ENCODE results near the gene LGALSL.
A peak's percentile ranks its signal among the peaks of the same experiment; 100 is the strongest.

LGALSL gene

DNA sequence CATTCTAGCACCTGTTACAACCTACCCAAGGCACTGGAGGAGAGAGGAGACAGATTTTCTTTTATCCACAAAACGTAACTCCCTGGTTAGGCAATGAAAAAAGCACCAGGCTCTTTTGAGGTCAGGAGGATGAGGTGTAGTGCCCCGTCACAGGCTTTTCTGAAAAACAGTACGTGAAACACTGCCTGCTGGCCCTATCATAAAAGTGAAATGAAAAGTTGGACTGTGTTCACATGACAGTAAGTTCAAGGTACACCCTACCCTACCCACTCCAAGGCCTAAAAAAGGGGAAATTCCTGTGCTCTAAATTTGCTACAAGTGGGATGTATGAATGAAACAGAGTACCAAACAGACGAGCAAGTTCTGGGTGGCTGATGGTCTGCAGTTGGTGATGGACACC, 17.6 kb downstream of the LGALSL start:
- DNase-seq (ENCODE audit: low read depth): no peak

DNA sequence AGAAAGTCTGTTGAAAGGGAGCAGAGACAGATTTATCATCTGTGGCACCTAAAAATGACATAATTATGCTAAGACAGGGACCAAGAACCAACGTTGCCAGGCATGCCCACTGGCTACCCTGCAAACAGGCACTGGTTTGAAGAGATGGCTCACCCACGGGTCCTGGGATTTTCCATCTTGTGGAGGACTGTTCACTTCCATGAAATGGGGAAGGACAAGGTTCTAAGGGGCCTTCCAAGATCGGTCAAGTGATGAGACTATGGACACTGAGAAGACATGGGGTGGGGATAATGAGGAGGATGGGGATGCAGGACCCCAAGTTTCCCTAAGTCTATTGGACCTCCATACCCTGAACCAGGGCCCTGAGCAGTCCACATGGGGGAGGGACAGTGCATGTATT, 18.9 kb downstream of the LGALSL start:
- DNase-seq (ENCODE audit: low read depth): no peak

DNA sequence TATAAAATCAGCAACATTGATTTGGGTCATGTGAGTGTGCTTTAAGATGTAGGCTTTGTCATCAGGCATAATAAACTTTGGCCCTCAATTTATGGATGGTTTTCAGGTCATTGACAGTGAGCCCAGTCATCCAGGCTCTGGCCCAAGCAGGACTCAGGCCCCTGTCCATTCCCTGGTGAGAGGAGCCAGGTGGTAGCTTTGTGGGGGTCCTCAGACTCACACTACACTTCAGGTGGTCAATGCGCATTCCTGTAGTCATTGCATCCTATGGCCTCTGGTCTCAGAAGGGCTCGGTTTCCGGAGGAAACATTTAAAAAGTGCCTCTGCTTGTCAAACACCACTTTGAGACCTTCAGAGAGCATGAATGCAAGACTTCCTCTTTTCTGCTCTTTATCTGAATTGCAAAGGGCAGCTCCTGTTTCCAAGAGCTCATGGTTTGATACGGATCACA, 20.2 kb downstream of the LGALSL start:
- DNase-seq (ENCODE audit: low read depth): no peak

DNA sequence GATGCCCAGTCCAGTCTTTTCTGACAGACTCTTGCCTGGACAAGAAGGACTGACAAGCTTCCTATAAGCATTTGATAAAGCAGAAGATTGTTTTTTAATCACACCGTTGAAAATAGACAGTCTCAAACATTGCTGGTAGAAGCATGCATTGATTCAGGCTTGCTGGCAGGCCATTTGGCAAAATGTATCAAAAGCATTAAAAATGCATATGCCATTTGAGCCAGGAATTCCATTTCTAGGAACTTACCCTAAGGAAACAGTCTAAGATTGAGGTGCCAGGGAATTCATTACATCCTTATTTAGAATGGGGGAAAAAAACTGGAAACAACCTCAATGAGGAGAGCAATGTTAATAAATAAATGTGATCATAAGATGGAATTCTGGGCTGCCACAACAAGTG, 20.7 kb downstream of the LGALSL start:
- no peak for DNase-seq (ENCODE audit: low read depth)

DNA sequence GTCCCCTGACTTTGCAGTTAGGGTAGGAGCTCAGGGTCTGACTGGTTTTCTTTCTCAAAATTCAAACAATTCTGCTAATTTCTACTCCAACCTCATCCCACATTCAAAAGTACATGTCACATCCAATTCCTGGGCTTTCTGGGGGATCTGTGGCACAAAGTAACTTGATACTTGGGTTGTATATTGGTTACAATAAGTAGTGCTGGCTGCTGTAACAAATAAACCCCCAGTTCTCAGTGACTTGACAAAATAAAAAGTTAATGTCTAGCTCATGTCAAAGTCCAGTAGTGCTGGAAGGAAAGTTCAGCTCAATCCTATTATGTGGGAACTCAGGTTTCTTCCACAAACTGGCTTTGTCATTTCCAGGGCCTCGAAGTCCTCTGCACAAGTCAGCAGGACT, 23.1 kb downstream of the LGALSL start:
- DNase-seq (ENCODE audit: low read depth): no peak

DNA sequence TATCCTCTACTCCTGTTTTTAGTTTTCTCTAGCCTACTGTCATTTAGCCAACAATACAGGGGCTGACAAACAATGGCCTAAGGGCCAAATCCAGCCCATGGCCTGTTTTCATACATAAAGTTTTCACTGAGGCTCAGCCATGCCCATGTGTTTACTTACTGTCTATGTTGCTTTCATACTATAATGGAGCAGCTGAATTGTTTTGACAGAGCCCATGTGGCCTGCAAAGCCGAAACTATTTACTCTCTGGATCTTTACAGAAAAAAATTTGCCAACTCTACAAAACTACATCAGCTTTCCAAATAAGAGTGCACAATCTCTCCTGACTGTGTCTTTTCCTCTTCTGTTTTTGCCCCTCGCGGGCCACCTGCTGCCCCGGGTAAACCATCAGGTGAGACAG, 24.0 kb downstream of the LGALSL start:
- DNase-seq (ENCODE audit: low read depth): no peak

DNA sequence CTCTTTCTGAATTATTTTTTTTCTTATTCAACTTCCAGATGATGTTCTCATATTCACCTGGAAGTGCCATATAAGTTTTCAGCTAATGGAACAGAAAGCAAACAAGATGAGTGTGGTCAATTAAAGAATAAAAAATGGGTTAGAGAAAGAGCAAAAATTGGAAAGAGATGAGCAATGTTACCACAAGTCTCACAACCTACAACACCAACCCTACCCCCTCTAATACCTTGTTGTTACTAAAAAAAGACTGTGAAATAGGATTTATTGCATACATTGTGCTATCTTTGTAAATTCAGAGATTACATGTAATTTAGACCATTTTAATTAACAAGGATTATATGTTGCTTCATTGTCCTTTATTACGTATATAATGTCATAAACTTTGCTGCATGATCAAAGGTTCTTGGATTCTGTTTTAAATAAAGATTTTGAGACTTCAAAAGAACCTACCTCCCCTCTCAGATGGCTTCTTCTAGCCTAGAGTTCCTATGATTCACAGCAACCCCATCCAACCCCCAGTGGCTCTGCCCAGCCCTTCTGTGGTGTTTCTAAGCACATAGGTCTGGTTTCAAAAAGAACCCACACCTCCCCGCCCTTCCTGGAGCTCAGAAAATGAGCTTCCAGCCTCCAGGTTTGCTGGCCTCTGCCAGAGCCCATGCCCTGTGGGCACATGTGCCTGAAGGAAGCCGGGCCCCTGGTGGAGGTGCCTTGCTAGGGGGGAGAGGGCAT, 24.7 kb downstream of the LGALSL start:
- no peak for DNase-seq (ENCODE audit: low read depth)

DNA sequence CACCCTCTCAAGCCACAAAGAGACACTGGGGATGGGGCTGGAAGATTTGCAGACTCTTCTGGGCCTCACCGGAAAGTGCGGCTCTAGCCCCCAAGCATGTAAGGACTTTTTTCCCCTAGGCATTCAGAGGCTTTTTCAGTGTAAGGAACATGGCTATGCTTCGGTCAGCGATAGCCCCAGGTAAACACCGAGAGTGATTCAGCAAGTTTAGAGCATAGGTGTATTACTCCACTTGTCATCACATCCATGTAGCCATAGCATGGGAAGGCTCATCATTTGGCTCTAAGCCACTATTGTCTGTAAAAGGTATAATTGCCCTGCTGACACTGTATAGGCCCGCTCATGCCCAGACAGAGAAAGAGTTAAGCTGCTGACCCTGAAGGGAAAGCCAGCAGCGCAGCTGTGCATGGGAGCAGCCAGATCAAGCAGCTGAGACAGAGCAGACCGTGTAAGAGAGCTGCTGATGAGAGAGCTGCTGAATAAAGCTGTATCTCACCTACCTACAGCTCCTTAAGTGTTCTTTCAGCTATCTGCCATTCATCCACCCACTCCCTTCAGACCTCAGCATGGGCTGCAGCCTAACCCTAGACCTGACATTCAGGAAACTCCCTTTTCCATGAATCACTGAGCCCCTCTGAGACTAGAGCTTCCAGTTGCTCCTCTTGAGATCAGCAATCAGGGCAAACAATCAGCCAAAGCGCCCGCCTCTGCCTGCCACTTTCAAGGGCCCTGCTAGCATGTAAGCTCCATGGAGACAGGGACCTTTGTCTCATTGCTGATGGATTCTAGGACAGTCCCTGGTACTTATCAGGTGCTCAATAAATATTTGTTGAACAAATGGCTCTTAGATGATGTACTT, 25.5 kb downstream of the LGALSL start:
- no peak for DNase-seq (ENCODE audit: low read depth)

DNA sequence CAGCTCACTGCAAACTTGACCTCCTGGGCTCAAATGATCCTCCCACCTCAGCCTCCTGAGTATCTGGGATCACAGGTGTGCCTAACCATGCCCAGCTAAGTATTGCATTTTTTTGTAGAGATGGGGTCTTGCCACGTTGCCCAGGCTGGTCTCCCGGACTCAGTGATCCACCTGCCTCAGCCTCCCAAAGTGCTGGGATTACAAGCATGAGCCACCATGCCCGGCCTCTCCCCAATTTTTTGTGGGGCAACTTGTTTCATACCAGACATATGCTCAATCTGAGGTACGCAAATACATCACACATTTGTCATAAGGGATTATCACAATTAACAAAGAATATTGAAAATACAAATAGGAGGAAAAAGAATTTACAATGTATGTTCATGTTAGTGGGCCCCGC, 27.7 kb downstream of the LGALSL start:
- no peak for DNase-seq (ENCODE audit: low read depth)

DNA sequence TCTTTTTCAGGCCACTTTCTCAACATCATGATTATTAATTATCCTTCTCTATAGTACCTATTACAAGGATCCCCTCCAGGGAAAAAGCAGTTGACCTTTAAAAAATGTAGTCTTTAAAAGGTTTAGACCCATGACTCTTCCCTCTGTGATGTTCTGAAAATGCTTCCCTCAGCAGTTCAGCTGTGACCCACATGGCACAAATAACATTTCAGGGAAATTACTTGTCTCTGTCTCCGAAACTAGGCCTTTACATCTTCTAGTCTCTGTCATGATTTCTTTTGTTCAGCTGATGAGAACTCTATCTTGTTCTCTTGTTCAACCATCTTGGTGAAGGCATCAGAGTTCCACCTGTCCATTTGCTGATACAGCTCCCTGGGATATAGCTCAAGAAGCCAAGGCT, 28.3 kb downstream of the LGALSL start:
- no peak for DNase-seq (ENCODE audit: low read depth)

DNA sequence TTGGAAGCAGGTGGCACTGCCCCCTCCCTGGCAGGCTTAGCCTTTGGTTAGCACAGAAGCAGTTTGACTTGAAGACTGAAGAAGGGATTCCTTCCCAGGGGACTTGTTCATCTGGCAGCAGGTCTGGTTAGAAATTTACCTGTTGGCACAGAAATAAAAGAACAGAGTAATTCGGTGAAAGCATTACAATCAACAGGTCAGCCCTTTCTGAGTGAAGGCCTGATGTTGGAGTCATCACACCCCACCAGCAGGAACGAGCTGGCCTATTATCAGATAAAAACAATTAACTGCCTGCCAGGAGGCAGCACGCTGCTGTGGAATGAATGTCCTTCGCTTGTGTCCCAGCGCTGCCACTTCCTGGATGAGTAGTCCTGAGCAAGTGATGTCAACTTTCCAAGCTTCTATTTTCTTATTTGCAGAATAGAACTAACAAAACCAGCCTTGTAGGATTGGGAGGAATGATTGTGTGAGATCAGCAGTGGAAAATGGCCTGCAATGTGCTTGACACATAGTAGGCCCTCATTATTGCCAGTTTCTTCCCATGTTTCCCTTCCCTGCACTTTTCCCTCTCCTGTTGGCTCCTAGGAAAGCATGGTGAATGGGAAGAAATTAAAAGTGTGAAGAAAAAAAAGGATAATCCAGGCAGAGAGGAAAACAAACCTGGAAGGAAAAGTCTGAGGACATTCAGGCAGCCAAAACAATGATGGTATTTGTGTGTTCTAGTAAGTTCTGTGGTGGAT, 29.0 kb downstream of the LGALSL start:
- DNase-seq (ENCODE audit: low read depth): peak; percentile 78

DNA sequence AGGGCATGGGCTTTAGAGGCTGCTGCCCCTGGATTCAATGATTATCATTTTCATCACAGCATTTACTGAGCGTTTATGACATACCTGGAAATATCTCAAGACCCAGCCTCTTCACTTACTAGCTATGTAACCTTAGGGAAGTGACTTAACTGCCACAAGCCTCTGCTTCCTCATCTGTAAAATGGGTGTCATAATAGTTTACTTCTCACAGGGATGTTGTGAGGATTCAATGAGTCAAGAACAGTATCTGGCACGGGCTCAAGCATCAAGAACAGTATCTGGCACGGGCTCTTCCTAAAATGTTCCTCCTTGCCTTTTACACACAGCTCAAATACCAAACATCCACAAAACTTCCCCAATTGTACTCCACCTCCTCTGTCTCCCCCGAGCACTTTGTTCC, 31.4 kb downstream of the LGALSL start:
- no peak for DNase-seq (ENCODE audit: low read depth)

DNA sequence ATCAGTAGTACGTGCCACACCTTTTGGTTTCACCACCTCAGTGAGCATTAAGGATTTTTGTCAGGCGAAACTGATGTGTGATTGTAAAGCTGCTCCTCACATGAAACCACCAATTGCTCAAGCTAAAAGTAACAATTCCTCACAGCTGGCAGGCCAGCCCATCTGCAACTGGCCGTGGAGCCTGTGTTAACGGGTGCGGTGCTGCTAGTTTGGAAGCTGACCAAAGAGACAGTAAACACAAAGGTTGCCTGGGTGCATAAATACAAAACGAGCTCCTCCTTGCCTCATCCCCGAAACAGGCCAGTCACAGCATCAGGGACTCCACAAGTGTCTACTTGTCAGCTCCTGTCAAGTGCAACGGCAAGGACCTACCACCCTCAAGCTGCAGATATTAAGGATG, 32.0 kb downstream of the LGALSL start:
- peak; percentile 12 for DNase-seq (ENCODE audit: low read depth)

DNA sequence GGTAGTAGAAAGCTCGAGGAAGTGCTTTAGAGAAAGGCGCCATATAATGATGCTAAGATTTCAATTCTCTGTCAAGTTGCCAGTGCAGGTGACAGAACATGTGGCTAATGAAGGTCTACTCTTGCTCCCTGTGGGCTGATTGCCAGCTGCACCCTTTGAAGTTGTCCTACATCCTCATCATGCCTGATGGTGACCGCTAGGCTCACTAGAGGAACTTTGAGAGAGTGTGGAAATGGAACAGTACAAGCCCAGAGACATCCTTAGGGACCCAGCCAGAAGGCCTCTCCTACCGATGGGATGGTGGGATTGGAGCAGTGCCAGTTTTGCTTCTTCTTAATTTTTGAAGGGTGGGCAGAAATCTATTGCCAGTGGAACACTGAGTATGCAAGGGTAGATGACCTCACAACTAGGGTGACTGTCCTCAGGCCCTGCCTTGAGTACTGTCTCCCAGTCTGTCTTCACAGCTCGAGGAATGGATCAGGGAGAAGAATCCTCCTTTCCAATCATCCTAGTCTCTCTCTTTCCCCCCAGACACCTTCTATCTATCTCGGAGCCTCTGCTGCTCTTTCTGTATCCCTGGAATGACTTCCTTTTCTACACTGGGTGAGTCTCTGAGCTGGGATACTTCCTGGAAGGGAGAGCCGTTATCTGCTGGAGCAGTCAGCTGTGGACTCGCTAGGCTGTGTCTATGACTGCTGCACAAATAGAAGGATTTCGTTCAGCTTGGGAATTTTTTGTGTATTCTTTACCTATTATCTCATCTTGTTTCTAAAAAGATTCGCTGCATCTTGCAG, 33.5 kb downstream of the LGALSL start:
- DNase-seq (ENCODE audit: low read depth): no peak

DNA sequence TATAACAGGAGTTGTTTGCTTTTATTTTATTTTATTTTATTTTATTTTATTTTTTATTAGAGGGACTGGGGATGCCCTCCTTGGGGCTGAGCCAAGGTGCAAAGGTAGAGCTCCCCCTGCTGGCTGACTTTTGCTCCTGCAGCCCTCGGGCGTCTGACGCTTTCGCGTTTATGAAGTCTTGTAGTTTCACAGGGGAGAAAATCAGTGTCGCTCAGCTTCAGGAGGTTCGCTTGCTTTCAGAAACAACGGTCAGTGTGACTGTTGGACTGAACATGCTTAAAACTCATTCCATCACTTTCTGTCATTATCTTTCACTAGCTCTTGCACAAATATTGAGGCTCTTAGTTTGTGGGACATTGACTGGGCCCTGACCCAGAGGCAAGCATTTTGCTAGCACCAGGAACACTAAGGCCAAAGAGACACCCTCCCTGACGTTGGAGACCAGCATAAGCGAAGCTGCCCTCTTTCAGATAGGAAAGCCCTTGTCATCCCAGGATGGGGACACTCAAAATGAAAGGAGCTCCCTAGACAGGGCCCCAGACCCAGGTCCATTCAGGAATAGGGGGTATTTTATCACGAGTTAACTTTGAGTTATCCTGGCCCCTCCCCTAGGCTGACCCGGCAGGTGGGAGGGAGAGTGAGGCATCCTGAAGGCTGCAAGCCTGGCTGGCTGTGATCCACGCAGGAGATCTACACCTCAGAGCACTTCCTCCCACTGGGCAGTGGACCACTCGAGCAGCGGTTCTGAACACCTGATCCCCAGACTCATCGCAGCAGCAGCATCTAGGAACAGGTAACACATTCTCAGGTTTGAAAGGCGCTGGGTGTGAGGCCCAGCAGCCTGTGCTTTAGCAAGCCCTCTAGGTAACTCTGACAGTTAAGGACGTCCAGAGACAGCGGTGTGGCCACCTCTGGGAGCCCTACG, 34.4 kb downstream of the LGALSL start:
- peak; percentile 51 for DNase-seq (ENCODE audit: low read depth)

DNA sequence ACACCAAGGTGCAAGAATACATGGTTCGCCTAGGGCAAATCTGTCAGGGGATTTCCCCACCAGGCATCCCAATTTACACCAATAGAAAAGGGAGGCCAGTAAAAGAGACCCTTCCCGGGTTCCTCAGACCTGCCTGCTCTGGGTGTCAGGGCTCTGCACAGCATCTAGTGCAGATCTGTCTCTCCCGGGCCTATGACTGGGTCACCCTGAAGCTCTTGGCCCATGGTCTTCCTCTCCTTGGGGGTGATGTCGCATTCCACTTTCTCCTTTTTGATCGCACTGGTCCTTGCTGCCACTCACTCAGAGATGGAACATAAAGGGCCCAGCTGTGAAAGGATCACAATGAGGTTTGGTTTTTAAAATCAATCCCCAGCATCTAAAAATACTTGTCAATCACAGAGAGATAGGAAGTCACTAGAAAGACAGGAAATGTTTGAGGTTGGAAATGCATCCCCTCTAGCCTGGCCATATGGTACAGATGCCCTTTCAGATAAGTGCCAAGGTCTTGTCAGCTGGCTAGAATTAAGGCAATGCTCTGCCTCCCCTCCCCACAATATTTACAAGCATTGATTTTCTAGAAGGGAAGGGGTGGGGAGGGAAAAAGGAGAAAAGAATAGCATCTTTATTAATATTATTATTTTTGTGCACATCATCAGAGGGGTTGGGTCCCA, 35.3 kb downstream of the LGALSL start:
- no peak for DNase-seq (ENCODE audit: low read depth)

DNA sequence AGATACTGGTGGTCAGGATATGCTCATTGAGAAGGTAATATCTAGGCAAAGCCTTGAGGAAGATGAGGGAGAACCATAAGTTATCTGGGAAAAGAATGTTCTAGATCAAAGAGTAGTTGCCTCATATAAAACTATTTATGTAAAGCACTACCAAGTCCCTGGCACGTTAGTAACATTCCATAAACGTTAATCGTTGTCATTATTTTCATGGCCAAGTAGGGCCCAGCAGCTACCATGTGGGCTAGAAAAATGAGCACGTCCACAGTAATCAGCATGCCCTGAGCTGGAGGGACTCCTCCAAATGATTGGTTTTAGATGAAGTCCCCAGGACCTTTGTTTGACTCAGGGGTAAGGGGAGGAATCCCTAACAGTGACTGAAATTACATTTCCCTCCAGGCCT, 37.5 kb downstream of the LGALSL start:
- peak; percentile 69 for DNase-seq (ENCODE audit: low read depth)

DNA sequence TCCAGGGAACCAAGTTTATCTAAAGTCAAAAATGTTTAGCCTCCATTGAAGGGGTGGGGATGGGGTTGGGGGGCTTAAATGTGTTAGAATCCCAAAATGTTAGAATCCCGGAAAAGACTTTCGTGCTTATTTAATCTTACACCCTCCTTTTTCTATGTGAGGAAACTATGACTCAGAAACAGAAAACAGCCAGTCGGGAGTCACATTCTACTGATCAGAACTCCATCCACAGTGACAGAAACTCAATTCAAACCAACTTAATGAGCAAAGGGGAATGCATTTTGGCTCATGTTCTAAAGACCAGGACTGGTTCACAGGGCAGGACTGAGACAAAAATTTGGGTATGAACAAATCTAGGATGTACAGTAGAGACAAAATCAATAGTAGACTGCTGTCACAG, 38.3 kb downstream of the LGALSL start:
- DNase-seq (ENCODE audit: low read depth): no peak

DNA sequence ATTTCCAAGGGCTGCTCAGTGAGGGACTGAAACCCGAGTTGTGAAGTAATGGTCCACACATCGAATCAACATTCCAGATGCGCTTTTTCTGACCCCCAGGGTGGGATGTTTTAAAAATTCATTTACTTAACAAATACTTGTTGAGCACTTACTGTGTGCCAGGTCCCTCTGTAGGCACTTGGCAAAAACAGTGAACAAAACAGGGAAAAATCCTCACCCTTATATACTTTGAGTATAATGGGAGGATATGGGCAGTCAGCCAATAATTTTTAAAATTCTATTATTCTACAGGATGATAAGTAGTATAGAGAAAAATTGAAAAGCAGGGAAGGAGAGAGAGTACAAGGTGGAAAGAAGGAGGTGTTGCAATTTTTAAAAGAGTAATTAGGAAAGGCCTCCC, 38.9 kb downstream of the LGALSL start:
- DNase-seq (ENCODE audit: low read depth): no peak

DNA sequence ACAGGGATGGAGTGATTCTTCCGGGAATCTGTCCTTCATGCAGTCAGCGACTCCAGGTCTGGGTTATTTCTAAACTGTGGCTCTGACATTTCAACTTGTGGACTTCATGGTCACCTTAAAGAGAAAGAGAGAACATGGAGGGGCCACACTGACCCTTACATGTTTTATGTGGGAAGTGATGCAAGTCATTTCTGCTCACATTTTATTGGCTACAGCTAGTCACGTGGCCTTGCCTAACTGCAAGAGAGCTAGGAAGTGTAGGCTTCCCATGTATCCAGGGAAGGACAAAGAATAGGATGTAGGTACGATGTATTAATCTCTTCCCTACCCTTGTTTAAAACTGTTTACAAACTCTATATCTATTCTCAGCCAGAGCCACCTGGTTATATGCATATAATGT, 39.8 kb downstream of the LGALSL start:
- DNase-seq (ENCODE audit: low read depth): peak; percentile 9
